Mesodermal cell (in vitro differentiated cells): ENCODE results near the gene CAPN7.

Experiments used
- H3K27ac ChIP-seq: 2 replicates; pipeline ENCODE4 v1.7.0; 2013; ENCODE audit warnings: mild to moderate bottlenecking, low read depth, low read length, moderate library complexity; ENCODE audit not compliant: severe bottlenecking
- H3K36me3 ChIP-seq: 2 replicates; pipeline ENCODE4 v1.7.1; 2013; ENCODE audit warnings: mild to moderate bottlenecking, low read length, moderate library complexity; ENCODE audit not compliant: control insufficient read depth, insufficient read depth
- H3K4me1 ChIP-seq: one replicate; pipeline ENCODE4 v1.7.1; 2013; ENCODE audit warnings: mild to moderate bottlenecking, low read length; ENCODE audit not compliant: insufficient read depth, control insufficient read depth, poor library complexity, severe bottlenecking
- H3K4me3 ChIP-seq: 2 replicates; pipeline ENCODE4 v1.7.0; 2013; ENCODE audit warnings: low read length, control low read depth, mild to moderate bottlenecking; ENCODE audit not compliant: insufficient read depth, poor library complexity, severe bottlenecking; ENCODE audit errors: extremely low read depth
- H3K9me3 ChIP-seq: 2 replicates; pipeline ENCODE4 v1.7.1; 2013; ENCODE audit warnings: mild to moderate bottlenecking, low read length, moderate library complexity; ENCODE audit not compliant: control insufficient read depth
- WGBS, 2 experiments: methylation state at CpG; one replicate each; pipeline ENCODE4 v1.1.5; 2013; ENCODE audit warnings: missing lambda C conversion rate in 2 of 2; ENCODE audit not compliant: insufficient coverage in 2 of 2; 5-methylcytosine and 5-hydroxymethylcytosine counted together

CAPN7 gene

DNA sequence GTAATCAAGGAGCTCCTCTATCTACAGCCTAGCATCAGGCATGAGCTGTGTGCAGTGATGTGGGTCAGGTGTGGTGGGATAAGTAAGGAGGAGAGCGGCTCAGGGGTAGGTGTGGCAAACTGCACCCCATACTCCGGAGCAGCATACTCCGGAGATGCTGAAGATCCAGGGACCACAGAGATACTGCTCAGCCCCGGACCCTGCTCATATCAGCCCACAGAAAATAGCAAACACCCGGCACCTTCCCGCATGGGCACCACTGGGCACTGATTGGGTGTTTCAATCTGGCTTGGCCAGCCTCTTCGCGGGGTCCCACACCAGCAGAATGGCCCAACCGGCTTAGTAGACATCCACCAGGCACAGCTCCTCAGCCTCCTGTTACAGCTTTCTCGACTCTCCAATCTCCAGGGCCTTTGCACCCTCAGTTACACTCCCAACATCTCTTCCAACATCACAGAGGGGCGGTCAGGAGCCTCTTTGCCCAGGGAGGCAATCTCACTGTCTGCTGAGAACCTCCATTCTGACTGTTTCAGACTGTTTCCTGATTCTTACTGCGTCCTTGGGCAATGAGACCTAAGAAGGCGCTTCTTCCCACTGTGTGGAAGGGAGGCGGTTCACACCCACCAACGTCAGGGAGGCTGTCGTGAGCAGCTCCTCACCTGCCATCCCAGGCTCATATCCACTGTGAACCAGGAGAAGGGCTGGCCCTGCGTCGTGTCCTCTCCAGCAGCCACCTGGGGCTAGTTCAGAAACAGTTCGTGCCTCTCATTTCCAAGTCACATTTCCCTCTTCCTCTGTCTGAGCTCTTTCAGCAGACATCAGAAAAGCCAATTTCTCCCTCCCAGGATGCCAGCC is 59.8 kb downstream of the CAPN7 start:
- WGBS, 2 experiments, result 92 to 95% methylated on average over 11 to 18 of the region's 19 CpGs
- Histone ChIP-seq H3K9me3 (no peaks in the 10 kb centered on the region), H3K4me1 (peaks cover 25% of the 10 kb centered on the region), H3K27ac (no peak overlapping the region), H3K4me3 (no peak overlapping the region), H3K36me3 (peaks cover 56% of the 10 kb centered on the region)

DNA sequence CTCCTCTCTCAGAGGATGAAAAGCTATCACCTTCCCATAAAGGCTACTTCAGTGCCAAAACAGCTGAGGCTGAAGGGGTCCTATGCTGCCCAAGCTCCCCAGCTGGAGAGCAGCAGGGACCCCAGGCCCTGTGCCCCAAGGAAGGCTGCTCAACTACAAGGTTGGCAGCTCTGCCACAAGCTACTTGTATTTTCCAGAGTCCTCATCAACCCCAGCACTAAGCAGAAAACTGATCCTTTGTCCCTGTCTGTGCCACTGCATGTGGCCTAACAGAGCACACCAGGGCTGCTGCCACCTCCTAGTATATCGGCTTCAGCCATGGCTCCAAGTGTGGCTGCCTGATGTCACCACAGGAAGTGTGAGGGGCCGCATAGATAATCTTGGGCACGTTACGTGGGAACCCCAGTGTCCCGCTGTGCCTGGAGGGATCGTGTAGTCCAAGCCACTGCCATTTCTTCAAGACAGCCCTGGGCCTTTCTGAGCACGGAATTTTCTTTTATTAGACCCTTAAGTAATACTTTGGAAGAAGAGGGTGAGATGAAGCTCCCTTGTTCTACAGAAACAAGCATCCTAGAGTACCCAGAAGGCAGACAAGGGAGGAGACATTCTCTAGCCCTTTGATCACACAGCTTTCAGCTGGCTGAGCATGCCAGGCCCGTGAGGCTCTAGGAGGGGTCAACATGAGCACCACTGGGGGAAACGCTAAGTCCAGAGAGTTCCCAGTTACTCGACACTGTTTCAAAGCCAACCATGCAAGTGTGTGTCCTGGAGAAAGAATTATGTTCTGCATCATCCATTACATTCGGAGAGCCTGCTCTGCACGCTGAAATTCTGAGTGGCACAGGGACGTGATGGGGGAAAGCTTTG is 60.7 kb downstream of the CAPN7 start:
- 91 to 96% methylated on average over 9 to 12 of the region's 13 CpGs for WGBS, 2 experiments
- Histone ChIP-seq H3K36me3 (peaks cover 48% of the 10 kb centered on the region), H3K27ac (no peak overlapping the region), H3K4me1 (peaks cover 28% of the 10 kb centered on the region), H3K4me3 (no peak overlapping the region), H3K9me3 (no peaks in the 10 kb centered on the region)

DNA sequence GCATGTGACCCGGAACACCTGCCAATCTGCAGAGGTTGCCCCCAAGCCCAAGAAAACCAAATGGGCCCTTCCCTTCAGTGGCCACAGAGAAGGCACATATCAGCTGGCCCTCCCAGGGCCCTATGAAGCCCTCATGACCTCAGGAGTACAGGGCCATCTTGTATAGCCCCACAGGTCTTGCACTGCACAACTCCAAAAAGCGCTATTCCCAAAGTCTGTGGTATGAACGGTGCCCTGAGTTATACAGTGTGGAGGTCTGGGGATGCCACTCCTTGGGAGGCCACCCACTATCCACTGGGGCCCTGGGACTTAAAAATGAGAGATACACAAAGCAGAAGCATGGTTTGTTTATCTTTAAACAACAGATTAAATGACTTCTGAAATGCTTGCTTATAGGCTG is 61.5 kb downstream of the CAPN7 start:
- H3K36me3 ChIP-seq, result peaks cover 41% of the 10 kb centered on the region
- H3K4me3 ChIP-seq, result no peak overlapping the region
- peaks cover 32% of the 10 kb centered on the region for H3K4me1 ChIP-seq
- 100% methylated on average over 1 to 3 of the region's 3 CpGs for WGBS, 2 experiments
- H3K27ac ChIP-seq, result no peak overlapping the region
- H3K9me3 ChIP-seq, result no peaks in the 10 kb centered on the region

DNA sequence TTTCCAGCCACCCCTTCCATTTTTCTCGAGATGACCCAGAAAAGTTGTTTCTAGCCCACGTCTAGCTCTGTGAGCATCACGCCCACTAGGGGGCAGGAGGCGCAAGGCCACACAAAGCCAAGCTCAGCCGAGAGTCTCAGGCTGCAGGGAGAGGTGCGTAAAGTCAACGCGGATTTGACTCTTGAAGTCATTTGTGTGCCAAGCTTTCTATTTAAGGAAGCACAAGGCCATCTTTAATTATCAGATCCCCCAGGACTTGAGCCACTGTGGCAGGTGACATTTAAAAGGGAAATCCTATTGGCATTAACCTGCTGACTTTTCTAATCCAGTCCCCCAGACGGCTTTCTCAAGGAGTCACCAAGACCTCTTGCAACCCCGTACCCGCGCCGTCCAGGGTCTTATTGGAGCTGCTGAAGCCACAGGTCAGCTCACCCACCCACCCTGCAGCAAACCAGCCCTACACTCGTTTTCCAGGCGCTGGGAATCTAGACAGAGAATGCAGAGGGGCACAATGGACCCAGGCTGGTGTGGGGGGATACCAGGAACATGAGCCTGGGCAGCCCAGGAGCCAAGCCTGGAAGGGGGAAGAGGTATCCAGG is 62.1 kb downstream of the CAPN7 start:
- Histone ChIP-seq H3K27ac (peak overlapping the region; percentile 2), H3K9me3 (no peaks in the 10 kb centered on the region), H3K36me3 (peaks cover 39% of the 10 kb centered on the region), H3K4me3 (no peak overlapping the region), H3K4me1 (peaks cover 32% of the 10 kb centered on the region)
- whole genome bisulfite sequencing, 2 experiments, result 38 to 48% methylated on average over 13 of the region's 15 CpGs

- H3K9me3 ChIP-seq, result no peaks in the 10 kb centered on the region
- H3K27ac ChIP-seq, result peak overlapping the region; percentile 87
- H3K4me1 ChIP-seq, result peaks cover 32% of the 10 kb centered on the region
- WGBS, 2 experiments, result 59 to 66% methylated on average over 28 of the region's 29 CpGs
- H3K4me3 ChIP-seq, result no peak overlapping the region
- peaks cover 33% of the 10 kb centered on the region for H3K36me3 ChIP-seq
Measured at GRCh38 chr3:15269091-15269989, 63.3 kb downstream of the CAPN7 start.

GRCh38 chr3:15271030-15271429 is 65.0 kb downstream of the CAPN7 start:
- H3K36me3 ChIP-seq, result peaks cover 21% of the 10 kb centered on the region
- no peaks in the 10 kb centered on the region for H3K9me3 ChIP-seq
- H3K4me3 ChIP-seq, result no peak overlapping the region
- 97 to 100% methylated on average over 1 to 3 of the region's 4 CpGs for WGBS, 2 experiments
- peaks cover 32% of the 10 kb centered on the region for H3K4me1 ChIP-seq
- no peak overlapping the region for H3K27ac ChIP-seq

- Histone ChIP-seq H3K27ac (no peak overlapping the region), H3K4me3 (no peak overlapping the region), H3K4me1 (peaks cover 37% of the 10 kb centered on the region), H3K36me3 (peaks cover 12% of the 10 kb centered on the region), H3K9me3 (no peaks in the 10 kb centered on the region)
- WGBS, 2 experiments, result 81 to 87% methylated on average over 6 to 9 of the region's 14 CpGs
Measured at GRCh38 chr3:15271785-15272381, 65.8 kb downstream of the CAPN7 start.

DNA sequence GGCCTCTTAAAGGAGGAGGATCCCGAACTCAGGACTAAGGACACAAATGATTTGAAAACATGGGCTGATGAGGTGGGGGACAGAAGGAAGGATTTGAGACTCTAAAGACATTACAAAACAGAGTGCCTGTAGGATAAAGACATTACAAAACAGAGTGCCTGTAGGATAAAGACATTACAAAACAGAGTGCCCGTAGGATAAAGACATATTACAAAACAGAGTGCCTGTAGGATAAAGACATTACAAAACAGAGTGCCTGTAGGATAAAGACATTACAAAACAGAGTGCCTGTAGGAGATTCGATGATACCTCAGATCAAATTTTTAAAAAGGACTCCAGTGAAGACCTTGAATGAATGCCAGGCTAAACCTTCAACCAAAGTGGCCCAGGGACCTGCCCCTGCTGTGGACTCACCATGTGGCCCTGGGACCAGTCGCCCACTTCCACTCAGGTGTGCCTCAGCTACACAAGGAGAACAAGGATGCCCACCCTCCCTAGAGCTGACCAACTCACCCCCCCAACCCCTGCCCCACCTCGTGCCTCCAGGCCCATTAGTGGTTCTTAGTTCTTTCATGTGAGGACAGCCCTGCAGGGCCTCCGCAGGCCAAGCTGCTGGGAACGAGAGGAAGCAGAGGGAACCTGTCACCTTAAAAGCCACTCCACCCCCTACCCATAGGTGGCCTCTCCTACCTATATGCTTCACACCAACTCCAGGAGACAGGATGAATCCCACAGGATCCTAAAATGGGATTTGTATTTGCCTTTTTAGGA is 66.6 kb downstream of the CAPN7 start:
- Histone ChIP-seq H3K4me3 (no peak overlapping the region), H3K27ac (no peak overlapping the region), H3K36me3 (peaks cover 5% of the 10 kb centered on the region), H3K4me1 (peaks cover 35% of the 10 kb centered on the region), H3K9me3 (no peaks in the 10 kb centered on the region)
- 77 to 94% methylated on average over 2 to 6 of the region's 7 CpGs for WGBS, 2 experiments

DNA sequence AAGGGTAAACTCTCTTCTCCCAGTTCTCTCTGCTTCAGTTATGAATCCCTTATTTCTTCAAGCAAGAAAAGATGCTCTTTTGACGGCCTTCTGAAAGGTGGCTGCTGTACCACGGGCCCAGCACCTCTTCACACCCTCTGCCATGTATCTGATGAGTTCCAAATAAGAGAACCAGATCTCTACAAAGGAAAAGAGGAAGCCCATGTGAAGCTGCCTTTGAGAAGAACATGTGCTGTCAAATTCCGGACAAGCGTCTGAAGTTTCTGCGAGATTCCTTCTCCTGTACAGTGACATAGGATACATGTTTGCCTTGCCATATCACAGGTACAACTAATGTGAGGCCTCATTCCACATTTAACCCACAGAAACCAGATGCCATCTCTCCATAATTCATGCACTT is 67.2 kb downstream of the CAPN7 start:
- no peaks in the 10 kb centered on the region for H3K9me3 ChIP-seq
- no peak overlapping the region for H3K27ac ChIP-seq
- peaks cover 33% of the 10 kb centered on the region for H3K4me1 ChIP-seq
- H3K4me3 ChIP-seq, result no peak overlapping the region
- WGBS, 2 experiments, result 92 to 94% methylated on average over 4 of the region's 5 CpGs
- peaks cover 5% of the 10 kb centered on the region for H3K36me3 ChIP-seq
